Adrenal gland (tissue), 12 donors: ENCODE results near the gene PCNT. TPM values are rescaled to one million over a fixed set of nuclear protein-coding genes. Genes with fewer than 3 reads are reported as not detected.

ENCODE experiments used
- DNase-seq, 7 donors: peaks; one replicate each; pipeline ENCODE4 v3.0.0-alpha.2; 2019 to 2020
- H3K27ac ChIP-seq, 5 donors: fragments of 200-600 bp; sonication (generic) in 4 of 5; 1 replicate in 3 of 5; 2 replicates in 2 of 5; pipeline versions ENCODE4 v1.5.1 to v1.8.0; 2016 to 2020; ENCODE audit warnings: mild to moderate bottlenecking in 1 of 5
- H3K27me3 ChIP-seq: fragments of 200-600 bp; 2 replicates; pipeline ENCODE4 v1.8.0; 2021
- H3K36me3 ChIP-seq, 2 donors: fragments of 200-600 bp; replicated peaks in 1 of 2; 1 replicate in 1 of 2; 2 replicates in 1 of 2; pipeline versions ENCODE4 v1.5.1 to v1.8.0; 2018 to 2022
- H3K4me1 ChIP-seq, 2 donors: fragments of 200-600 bp; replicated peaks in 1 of 2; 1 replicate in 1 of 2; 2 replicates in 1 of 2; pipeline versions ENCODE4 v1.5.1 to v1.8.0; 2018 to 2021
- H3K4me3 ChIP-seq, 4 donors: fragments of 200-600 bp; sonication (generic) in 3 of 4; one replicate each; pipeline ENCODE4 v1.5.1; 2016 to 2018
- H3K9me3 ChIP-seq, 3 donors: fragments of 200-600 bp; sonication (generic) in 1 of 3; replicated peaks in 1 of 3; 1 replicate in 2 of 3; 2 replicates in 1 of 3; pipeline versions ENCODE4 v1.5.1 to v1.8.0; 2016 to 2021
- POLR2A ChIP-seq, 2 donors: fragments of 450-650 bp; IDR thresholded peaks; one replicate each; pipeline ENCODE4 v1.6.1; 2017; ENCODE audit warnings: antibody characterized with exemption in 2 of 2, mild to moderate bottlenecking in 2 of 2, moderate library complexity in 1 of 2
- WGBS, 4 donors: extraction: QIAGEN DNeasy Blood & Tissue Kit in 2 of 4; methylation state at CpG; one replicate each; pipeline versions ENCODE4 v1.1.5 to v1.1.7; 2013 to 2017; 5-methylcytosine and 5-hydroxymethylcytosine counted together
- intact Hi-C, 2 donors: fragments of 100-400 bp; cut with DNase I; formaldehyde crosslinking; loops; one replicate each; pipeline versions ENCODE4 v1.14.1 to v1.15.0; 2022 to 2023
- polyA plus RNA-seq, 3 donors: library from polyadenylated mRNA; stranded (reverse); fragments of 200-250 nt in 2 of 3; fragments of 350-450 nt in 1 of 3; fragmentation: Illumina TruSeq in 1 of 3; extraction: RNeasy Lipid Tissue Mini Kit (QIAGEN cat#74804) in 1 of 3; gene quantifications; one replicate each; pipeline ENCODE4 v1.2.3, GENCODE V29; 2013 to 2014
- total RNA-seq, 9 donors: library from RNA; depleted of rRNA in 4 of 9; stranded (reverse); fragments of >200 nt in 4 of 9; fragments of 120-200 nt in 1 of 9; fragmentation: NEBNext Ultra II Directional in 1 of 9; extraction: Animal tissue kit (Norgen Biotek cat#: 25700) in 1 of 9; gene quantifications; one replicate each; pipeline versions ENCODE4 v1.1.0 to v1.2.4, GENCODE V29; 2013 to 2023
- TF ChIP-seq, protein P1 (sequence below), 6 experiments: fragments of 450-650 bp in 4 of 6; fragments of 200-600 bp in 2 of 6; sonication (generic) in 1 of 6; IDR thresholded peaks; 1 replicate in 5 of 6; 2 replicates in 1 of 6; pipeline versions ENCODE4 v1.5.1 to v1.8.0; 2016 to 2021; ENCODE audit warnings: antibody characterized with exemption in 6 of 6, mild to moderate bottlenecking in 2 of 6, moderate library complexity in 1 of 6
- donor health status: healthy with polysubstance abuse.
- donor health status: Bipolar disorder and iron deficiency.
- donor health status: DM: yes; HTN: yes; CAD: no.
- donor health status: DM: no; HTN: no; CAD: no.
- donor health status: DM: no; HTN: no; CAD: no.
- donor health status: DM: yes; HTN: yes; CAD: no.

The PCNT gene
- total and polyA plus RNA-seq, 12 donors: 14.0 to 46.6 (median 30.4) TPM

DNA sequence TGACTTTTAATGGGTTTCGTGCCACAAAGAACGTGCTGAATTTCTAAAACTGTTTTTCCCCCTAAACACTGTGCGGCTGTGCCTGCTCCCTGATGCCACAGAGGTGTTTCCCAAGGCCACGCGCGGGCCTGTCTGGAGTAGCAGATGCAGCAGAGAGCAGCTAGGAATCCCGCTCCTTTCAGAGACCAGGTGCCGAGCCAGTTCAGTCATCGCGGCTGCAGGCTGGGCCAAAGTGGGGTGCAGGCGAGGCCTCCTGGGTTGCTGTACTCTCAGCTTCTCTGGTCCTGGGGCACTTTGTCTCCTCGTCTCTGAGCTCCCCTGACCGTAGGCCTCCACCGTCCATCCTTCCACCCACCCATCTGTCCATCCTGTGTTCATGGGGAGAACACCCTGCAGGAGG is 117.4 kb downstream of the PCNT start:
- peaks cover 0 to 10% of the 10 kb centered on the region in 2 donors for H3K4me1 ChIP-seq
- peaks cover 0 to 54% of the 10 kb centered on the region in 2 donors for H3K36me3 ChIP-seq
- no peaks in the 10 kb centered on the region for H3K9me3 ChIP-seq
- 96 to 98% (median 96%) methylated on average over 8 to 14 of the region's 14 CpGs for WGBS, 4 donors
- no peaks in the 10 kb centered on the region for H3K27me3 ChIP-seq
- intact Hi-C loops: no loop called here
- no peak for TF ChIP-seq POLR2A (IDR thresholded peaks at IDR 0.05)
- TF ChIP-seq, protein P1, sequence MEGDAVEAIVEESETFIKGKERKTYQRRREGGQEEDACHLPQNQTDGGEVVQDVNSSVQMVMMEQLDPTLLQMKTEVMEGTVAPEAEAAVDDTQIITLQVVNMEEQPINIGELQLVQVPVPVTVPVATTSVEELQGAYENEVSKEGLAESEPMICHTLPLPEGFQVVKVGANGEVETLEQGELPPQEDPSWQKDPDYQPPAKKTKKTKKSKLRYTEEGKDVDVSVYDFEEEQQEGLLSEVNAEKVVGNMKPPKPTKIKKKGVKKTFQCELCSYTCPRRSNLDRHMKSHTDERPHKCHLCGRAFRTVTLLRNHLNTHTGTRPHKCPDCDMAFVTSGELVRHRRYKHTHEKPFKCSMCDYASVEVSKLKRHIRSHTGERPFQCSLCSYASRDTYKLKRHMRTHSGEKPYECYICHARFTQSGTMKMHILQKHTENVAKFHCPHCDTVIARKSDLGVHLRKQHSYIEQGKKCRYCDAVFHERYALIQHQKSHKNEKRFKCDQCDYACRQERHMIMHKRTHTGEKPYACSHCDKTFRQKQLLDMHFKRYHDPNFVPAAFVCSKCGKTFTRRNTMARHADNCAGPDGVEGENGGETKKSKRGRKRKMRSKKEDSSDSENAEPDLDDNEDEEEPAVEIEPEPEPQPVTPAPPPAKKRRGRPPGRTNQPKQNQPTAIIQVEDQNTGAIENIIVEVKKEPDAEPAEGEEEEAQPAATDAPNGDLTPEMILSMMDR (IDR thresholded peaks at IDR 0.05): no peak
- H3K27ac ChIP-seq: no peak overlapping the region
- H3K4me3 ChIP-seq: no peak overlapping the region
- DNase-seq: no peak

DNA sequence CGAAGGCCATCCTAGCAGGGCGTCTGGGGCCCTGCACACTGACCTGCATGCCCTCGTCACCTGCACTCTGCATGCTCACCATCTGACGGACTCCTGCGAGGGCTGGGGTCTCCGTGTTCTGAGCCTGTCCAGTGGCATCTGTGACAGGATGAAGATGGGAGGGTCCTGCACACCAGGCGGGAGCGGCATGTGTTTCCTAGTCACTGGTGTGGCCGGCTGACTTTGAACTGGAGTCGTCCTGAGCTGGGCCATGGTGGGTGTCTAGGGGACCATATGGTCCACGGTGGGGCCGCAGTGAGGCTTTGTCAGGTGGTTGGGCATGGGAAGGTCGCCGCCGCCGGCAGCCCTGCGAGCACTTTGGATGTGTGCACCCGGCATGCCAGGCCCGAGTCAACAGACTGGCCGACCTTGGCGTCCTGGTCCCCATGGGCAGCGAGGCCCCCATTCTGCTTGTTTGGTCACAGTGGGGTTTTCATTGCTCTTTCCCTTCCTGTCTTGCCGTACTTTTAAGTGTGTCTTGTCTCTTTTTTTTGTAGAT is 118.1 kb downstream of the PCNT start:
- peaks cover 0 to 48% of the 10 kb centered on the region in 2 donors for H3K36me3 ChIP-seq
- DNase-seq: no peak
- WGBS, 4 donors: 94 to 98% (median 96%) methylated on average over 12 to 23 of the region's 23 CpGs
- H3K9me3 ChIP-seq: no peaks in the 10 kb centered on the region
- TF ChIP-seq POLR2A (IDR thresholded peaks at IDR 0.05): no peak
- TF ChIP-seq, protein P1 (IDR thresholded peaks at IDR 0.05): no peak
- no peak overlapping the region for H3K4me3 ChIP-seq
- intact Hi-C loops: no loop called here
- peaks cover 0 to 10% of the 10 kb centered on the region in 2 donors for H3K4me1 ChIP-seq
- H3K27me3 ChIP-seq: no peaks in the 10 kb centered on the region
- H3K27ac ChIP-seq: no peak overlapping the region

DNA sequence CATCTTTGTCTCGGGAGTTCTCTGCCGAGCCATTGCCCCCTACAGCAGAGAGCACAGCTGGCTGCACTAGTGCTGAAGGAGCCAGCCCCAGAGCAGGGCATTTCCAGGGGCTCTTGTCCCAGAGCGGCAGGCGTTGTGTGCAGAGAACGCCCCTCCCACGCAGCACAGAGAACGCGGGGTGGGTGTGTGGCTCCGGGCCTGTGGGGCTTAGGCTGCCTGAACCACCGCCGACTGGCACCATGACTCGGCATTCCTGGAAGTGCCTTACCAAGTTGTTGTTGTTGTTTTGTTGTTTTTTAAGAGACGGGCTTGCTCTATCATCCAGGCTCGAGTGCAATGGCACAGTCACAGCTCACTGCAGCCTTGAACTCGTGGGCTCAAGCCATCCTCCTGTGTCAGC is 119.0 kb downstream of the PCNT start:
- Histone ChIP-seq H3K9me3 (no peaks in the 10 kb centered on the region), H3K4me3 (no peak overlapping the region), H3K27ac (no peak overlapping the region), H3K4me1 (peaks cover 0 to 10% of the 10 kb centered on the region in 2 donors), H3K27me3 (no peaks in the 10 kb centered on the region), H3K36me3 (peaks cover 0 to 47% of the 10 kb centered on the region in 2 donors)
- intact Hi-C loops: no loop called here
- TF ChIP-seq POLR2A (IDR thresholded peaks at IDR 0.05): no peak
- TF ChIP-seq, protein P1 (IDR thresholded peaks at IDR 0.05): no peak
- no peak for DNase-seq
- 74 to 86% (median 79%) methylated on average over 15 of the region's 15 CpGs for WGBS, 4 donors

DNA sequence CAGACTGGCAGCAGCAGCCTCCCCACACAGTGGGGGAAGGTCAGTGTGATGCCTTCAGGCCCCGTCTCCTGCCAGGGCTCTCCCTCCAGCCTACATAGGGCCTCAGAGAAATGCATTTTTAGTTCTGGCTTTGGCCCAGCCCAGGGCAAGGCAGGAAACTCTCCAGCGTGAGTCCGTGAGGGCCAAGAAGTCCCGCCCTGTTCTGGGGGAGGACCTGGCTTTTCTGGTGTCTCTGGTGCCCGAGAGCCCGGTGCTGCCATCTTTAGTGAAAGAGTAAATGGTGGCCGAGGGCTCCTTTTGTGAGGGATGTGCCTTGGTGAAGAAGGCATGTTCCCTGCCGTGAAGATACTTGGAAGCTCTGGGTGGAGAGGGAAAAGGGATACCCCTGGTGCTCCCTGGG is 120.0 kb downstream of the PCNT start:
- peaks cover 0 to 10% of the 10 kb centered on the region in 2 donors for H3K4me1 ChIP-seq
- no peak for DNase-seq
- no peak overlapping the region for H3K4me3 ChIP-seq
- peaks cover 0 to 41% of the 10 kb centered on the region in 2 donors for H3K36me3 ChIP-seq
- intact Hi-C loops: no loop called here
- no peak for TF ChIP-seq POLR2A (IDR thresholded peaks at IDR 0.05)
- TF ChIP-seq, protein P1 (IDR thresholded peaks at IDR 0.05): no peak
- H3K27me3 ChIP-seq: no peaks in the 10 kb centered on the region
- H3K9me3 ChIP-seq: peaks cover 0 to 3% (median 0%) of the 10 kb centered on the region in 3 donors
- 63 to 75% (median 72%) methylated on average over 8 of the region's 8 CpGs for WGBS, 4 donors
- H3K27ac ChIP-seq: peak overlapping the region in 2 of 5 donors; percentile 43 to 70
